ENCODE measurements around the gene ADAR.

ADAR gene

GRCh38 chr1:154553056-154554030 lies 54.6 kb downstream of the ADAR start:
- no peak overlapping the region for H3K14ac ChIP-seq (ENCODE audit: low read length in 2 of 2)
- peaks cover 47% of the 10 kb centered on the region for H3K79me1 ChIP-seq (replicated peaks; ENCODE audit: low read length, poor library complexity, severe bottlenecking)
- no peak overlapping the region for H2AFZ ChIP-seq (ENCODE audit: low read depth, low read length)
- peak overlapping the region; percentile 12 for H3K9ac ChIP-seq (ENCODE audit: low read length)
- no peak overlapping the region for H3K18ac ChIP-seq (ENCODE audit: low read depth in 1 of 2, low read length in 2 of 2)
- 88% methylated on average over 8 of the region's 12 CpGs for WGBS
- no peak overlapping the region for H2BK5ac ChIP-seq (ENCODE audit: low read depth, low read length, poor library complexity, severe bottlenecking)
- no peak overlapping the region for H3K4me3 ChIP-seq (ENCODE audit: insufficient read depth in 1 of 2, low read depth in 1 of 2, low read length in 2 of 2)
- peaks cover 12% of the 10 kb centered on the region for H3K4me1 ChIP-seq (ENCODE audit: control insufficient read depth, insufficient read depth, low read depth, low read length)
- H2AK5ac ChIP-seq (ENCODE audit: low read length, severe bottlenecking): no peak overlapping the region
- H4K8ac ChIP-seq (ENCODE audit: low read length): no peak overlapping the region
- no peak overlapping the region for H2BK15ac ChIP-seq (ENCODE audit: low read depth, poor library complexity, severe bottlenecking)
- no peak overlapping the region for H3K27ac ChIP-seq (ENCODE audit: low read length, poor library complexity, severe bottlenecking)
- H3K27me3 ChIP-seq (ENCODE audit: control insufficient read depth in 1 of 2, insufficient read depth in 1 of 2, low read length in 2 of 2): no peaks in the 10 kb centered on the region
- H3K23ac ChIP-seq (ENCODE audit: low read length in 2 of 2): no peak overlapping the region
- H3K9me3 ChIP-seq (ENCODE audit: control insufficient read depth, low read length): no peaks in the 10 kb centered on the region
- H2BK12ac ChIP-seq (ENCODE audit: low read length in 2 of 2): no peak overlapping the region
- no peak overlapping the region for H3K4me2 ChIP-seq (ENCODE audit: low read length, poor library complexity, severe bottlenecking)
- DNase-seq: no peak
- peaks cover 60 to 77% of the 10 kb centered on the region in 2 experiments for H3K36me3 ChIP-seq (ENCODE audit: control insufficient read depth in 1 of 2, insufficient read depth in 2 of 2, low read depth in 1 of 2, low read length in 2 of 2)
- no peak overlapping the region for H4K91ac ChIP-seq (ENCODE audit: low read length)
- no peak overlapping the region for H2BK120ac ChIP-seq (ENCODE audit: low read depth, low read length)
- no peak overlapping the region for H3K4ac ChIP-seq (ENCODE audit: low read depth in 1 of 2, low read length in 2 of 2)

GRCh38 chr1:154552036-154552435 lies 56.0 kb downstream of the ADAR start:
- no peak overlapping the region for H2AFZ ChIP-seq (ENCODE audit: low read depth, low read length)
- no peak overlapping the region for H2BK120ac ChIP-seq (ENCODE audit: low read depth, low read length)
- no peak overlapping the region for H3K14ac ChIP-seq (ENCODE audit: low read length in 2 of 2)
- H2BK15ac ChIP-seq (ENCODE audit: low read depth, poor library complexity, severe bottlenecking): no peak overlapping the region
- H3K9me3 ChIP-seq (ENCODE audit: control insufficient read depth, low read length): no peaks in the 10 kb centered on the region
- H3K18ac ChIP-seq (ENCODE audit: low read depth in 1 of 2, low read length in 2 of 2): no peak overlapping the region
- H3K27me3 ChIP-seq (ENCODE audit: control insufficient read depth in 1 of 2, insufficient read depth in 1 of 2, low read length in 2 of 2): no peaks in the 10 kb centered on the region
- H3K9ac ChIP-seq (ENCODE audit: low read length): no peak overlapping the region
- H3K4me2 ChIP-seq (ENCODE audit: low read length, poor library complexity, severe bottlenecking): no peak overlapping the region
- no peak for DNase-seq
- H3K27ac ChIP-seq (ENCODE audit: low read length, poor library complexity, severe bottlenecking): no peak overlapping the region
- peaks cover 47% of the 10 kb centered on the region for H3K79me1 ChIP-seq (replicated peaks; ENCODE audit: low read length, poor library complexity, severe bottlenecking)
- peaks cover 13% of the 10 kb centered on the region for H3K4me1 ChIP-seq (ENCODE audit: control insufficient read depth, insufficient read depth, low read depth, low read length)
- peaks cover 60 to 77% of the 10 kb centered on the region in 2 experiments for H3K36me3 ChIP-seq (ENCODE audit: control insufficient read depth in 1 of 2, insufficient read depth in 2 of 2, low read depth in 1 of 2, low read length in 2 of 2)
- H2BK5ac ChIP-seq (ENCODE audit: low read depth, low read length, poor library complexity, severe bottlenecking): no peak overlapping the region
- H4K8ac ChIP-seq (ENCODE audit: low read length): no peak overlapping the region
- 95% methylated on average over 6 of the region's 6 CpGs for WGBS
- no peak overlapping the region for H3K4me3 ChIP-seq (ENCODE audit: insufficient read depth in 1 of 2, low read depth in 1 of 2, low read length in 2 of 2)
- H4K91ac ChIP-seq (ENCODE audit: low read length): no peak overlapping the region
- peak overlapping the region in 1 of 2 experiments; percentile 35 for H3K23ac ChIP-seq (ENCODE audit: low read length in 2 of 2)
- H2BK12ac ChIP-seq (ENCODE audit: low read length in 2 of 2): no peak overlapping the region
- no peak overlapping the region for H2AK5ac ChIP-seq (ENCODE audit: low read length, severe bottlenecking)
- no peak overlapping the region for H3K4ac ChIP-seq (ENCODE audit: low read depth in 1 of 2, low read length in 2 of 2)

- no peak overlapping the region for H3K18ac ChIP-seq (ENCODE audit: low read depth in 1 of 2, low read length in 2 of 2)
- H3K9ac ChIP-seq (ENCODE audit: low read length): no peak overlapping the region
- no peak overlapping the region for H3K4me3 ChIP-seq (ENCODE audit: insufficient read depth in 1 of 2, low read depth in 1 of 2, low read length in 2 of 2)
- no peaks in the 10 kb centered on the region for H3K9me3 ChIP-seq (ENCODE audit: control insufficient read depth, low read length)
- H3K27ac ChIP-seq (ENCODE audit: low read length, poor library complexity, severe bottlenecking): no peak overlapping the region
- DNase-seq: no peak
- H3K27me3 ChIP-seq (ENCODE audit: control insufficient read depth in 1 of 2, insufficient read depth in 1 of 2, low read length in 2 of 2): no peaks in the 10 kb centered on the region
- H2AK5ac ChIP-seq (ENCODE audit: low read length, severe bottlenecking): no peak overlapping the region
- H3K23ac ChIP-seq (ENCODE audit: low read length in 2 of 2): peak overlapping the region in 1 of 2 experiments; percentile 35
- WGBS: 99% methylated on average over 4 of the region's 4 CpGs
- H3K4ac ChIP-seq (ENCODE audit: low read depth in 1 of 2, low read length in 2 of 2): no peak overlapping the region
- H3K36me3 ChIP-seq (ENCODE audit: control insufficient read depth in 1 of 2, insufficient read depth in 2 of 2, low read depth in 1 of 2, low read length in 2 of 2): peaks cover 60 to 77% of the 10 kb centered on the region in 2 experiments
- H3K79me1 ChIP-seq (replicated peaks; ENCODE audit: low read length, poor library complexity, severe bottlenecking): peaks cover 47% of the 10 kb centered on the region
- H2AFZ ChIP-seq (ENCODE audit: low read depth, low read length): no peak overlapping the region
- no peak overlapping the region for H4K8ac ChIP-seq (ENCODE audit: low read length)
- no peak overlapping the region for H2BK12ac ChIP-seq (ENCODE audit: low read length in 2 of 2)
- peaks cover 13% of the 10 kb centered on the region for H3K4me1 ChIP-seq (ENCODE audit: control insufficient read depth, insufficient read depth, low read depth, low read length)
- no peak overlapping the region for H2BK15ac ChIP-seq (ENCODE audit: low read depth, poor library complexity, severe bottlenecking)
- H2BK5ac ChIP-seq (ENCODE audit: low read depth, low read length, poor library complexity, severe bottlenecking): no peak overlapping the region
- H3K14ac ChIP-seq (ENCODE audit: low read length in 2 of 2): no peak overlapping the region
- H3K4me2 ChIP-seq (ENCODE audit: low read length, poor library complexity, severe bottlenecking): no peak overlapping the region
- H2BK120ac ChIP-seq (ENCODE audit: low read depth, low read length): no peak overlapping the region
- H4K91ac ChIP-seq (ENCODE audit: low read length): no peak overlapping the region
These were observed 56.5 kb downstream of the ADAR start for GRCh38 chr1:154551474-154551873.

GRCh38 chr1:154550657-154551056 lies 57.3 kb downstream of the ADAR start:
- Histone ChIP-seq H2BK15ac (ENCODE audit: low read depth, poor library complexity, severe bottlenecking) (no peak overlapping the region), H3K79me1 (replicated peaks; ENCODE audit: low read length, poor library complexity, severe bottlenecking) (peaks cover 45% of the 10 kb centered on the region), H3K4me1 (ENCODE audit: control insufficient read depth, insufficient read depth, low read depth, low read length) (peaks cover 7% of the 10 kb centered on the region), H2BK5ac (ENCODE audit: low read depth, low read length, poor library complexity, severe bottlenecking) (no peak overlapping the region), H3K4me3 (ENCODE audit: insufficient read depth in 1 of 2, low read depth in 1 of 2, low read length in 2 of 2) (no peak overlapping the region), H3K14ac (ENCODE audit: low read length in 2 of 2) (no peak overlapping the region), H3K18ac (ENCODE audit: low read depth in 1 of 2, low read length in 2 of 2) (no peak overlapping the region), H3K27me3 (ENCODE audit: control insufficient read depth in 1 of 2, insufficient read depth in 1 of 2, low read length in 2 of 2) (no peaks in the 10 kb centered on the region), H3K27ac (ENCODE audit: low read length, poor library complexity, severe bottlenecking) (no peak overlapping the region), H4K8ac (ENCODE audit: low read length) (no peak overlapping the region), H3K4me2 (ENCODE audit: low read length, poor library complexity, severe bottlenecking) (no peak overlapping the region), H4K91ac (ENCODE audit: low read length) (no peak overlapping the region), H3K9ac (ENCODE audit: low read length) (no peak overlapping the region), H3K9me3 (ENCODE audit: control insufficient read depth, low read length) (no peaks in the 10 kb centered on the region), H2AFZ (ENCODE audit: low read depth, low read length) (no peak overlapping the region), H3K23ac (ENCODE audit: low read length in 2 of 2) (no peak overlapping the region), H2AK5ac (ENCODE audit: low read length, severe bottlenecking) (no peak overlapping the region), H3K4ac (ENCODE audit: low read depth in 1 of 2, low read length in 2 of 2) (no peak overlapping the region), H2BK120ac (ENCODE audit: low read depth, low read length) (no peak overlapping the region), H2BK12ac (ENCODE audit: low read length in 2 of 2) (no peak overlapping the region), H3K36me3 (ENCODE audit: control insufficient read depth in 1 of 2, insufficient read depth in 2 of 2, low read depth in 1 of 2, low read length in 2 of 2) (peaks cover 59 to 72% of the 10 kb centered on the region in 2 experiments)
- 81% methylated on average over 6 of the region's 6 CpGs for WGBS
- DNase-seq: no peak
